Activated CD4-positive, alpha-beta T cell treated with anti-CD3 and anti-CD28 coated beads, Interleukin-2, amount 10 ng/mL, durations not matched to agents 24 days and 14 days (primary cell): Measurements from ENCODE around the gene LYPD3. TPM values are rescaled to one million over a fixed set of nuclear protein-coding genes. Genes with fewer than 3 reads are reported as not detected.

Source experiments
- DNase-seq: peaks from one replicate; pipeline ENCODE4 v3.0.0; 2022
- H3K27ac Mint-ChIP-seq: one replicate; pipeline ENCODE4 v1.8.0; 2022; ENCODE audit warnings: mild to moderate bottlenecking, mixed read lengths
- H3K27me3 Mint-ChIP-seq: one replicate; pipeline ENCODE4 v1.8.0; 2022; ENCODE audit warnings: mixed read lengths
- H3K36me3 Mint-ChIP-seq: one replicate; pipeline ENCODE4 v1.8.0; 2022; ENCODE audit warnings: low read depth, mild to moderate bottlenecking, mixed read lengths
- H3K4me1 Mint-ChIP-seq: one replicate; pipeline ENCODE4 v1.8.0; 2021; ENCODE audit warnings: mixed read lengths
- H3K4me3 Mint-ChIP-seq: one replicate; pipeline ENCODE4 v1.8.0; 2022; ENCODE audit warnings: mild to moderate bottlenecking, moderate library complexity, mixed read lengths
- H3K9me3 Mint-ChIP-seq: one replicate; pipeline ENCODE4 v1.8.0; 2021; ENCODE audit warnings: mixed read lengths
- intact Hi-C: fragments of 100-400 bp; cut with micrococcal nuclease; formaldehyde crosslinking; loops from one replicate; pipeline ENCODE4 v1.15.1; 2023
- total RNA-seq: library from RNA; stranded (reverse); gene quantifications from 2 replicates; pipeline ENCODE4 v1.2.3, GENCODE V29; 2022

The LYPD3 gene
- total RNA-seq, 1 donor from 2014 or later, result 3.6 TPM

DNA sequence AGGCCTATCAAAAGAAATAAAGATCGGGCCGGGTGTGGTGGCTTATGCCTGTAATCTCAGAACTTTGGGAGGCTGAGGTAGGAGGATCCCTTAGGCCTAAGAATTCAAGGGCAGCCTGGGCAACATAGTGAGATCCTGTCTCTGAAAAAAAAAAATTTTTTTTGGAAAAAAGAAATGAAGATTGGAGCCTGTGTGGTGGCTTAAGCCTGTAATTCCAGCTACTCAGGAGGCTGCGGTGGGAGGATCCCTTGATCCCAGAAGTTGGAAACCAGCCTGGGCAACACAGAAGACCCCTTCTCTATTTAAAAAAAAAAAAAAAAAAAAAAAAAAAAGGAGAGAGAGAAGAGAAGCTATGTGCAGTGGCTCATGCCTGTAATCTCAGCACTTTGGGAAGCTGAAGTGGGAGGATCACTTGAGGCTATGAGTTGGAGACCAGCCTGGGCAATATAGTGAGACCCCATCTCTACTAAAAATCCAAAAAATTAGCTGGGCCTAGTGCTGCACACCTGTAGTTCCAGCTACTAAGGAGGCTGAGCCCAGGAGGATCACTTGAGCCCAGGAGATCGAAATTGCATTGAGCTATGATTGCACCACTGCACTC lies 14.7 kb upstream of the LYPD3 start:
- H3K4me1 Mint-ChIP-seq, result peaks cover 6% of the 10 kb centered on the region
- no peak for DNase-seq
- intact Hi-C loops, result no loop called here
- peaks cover 12% of the 10 kb centered on the region for H3K36me3 Mint-ChIP-seq
- no peaks in the 10 kb centered on the region for H3K27me3 Mint-ChIP-seq
- H3K27ac Mint-ChIP-seq, result no peak overlapping the region
- no peaks in the 10 kb centered on the region for H3K9me3 Mint-ChIP-seq
- H3K4me3 Mint-ChIP-seq, result no peak overlapping the region

DNA sequence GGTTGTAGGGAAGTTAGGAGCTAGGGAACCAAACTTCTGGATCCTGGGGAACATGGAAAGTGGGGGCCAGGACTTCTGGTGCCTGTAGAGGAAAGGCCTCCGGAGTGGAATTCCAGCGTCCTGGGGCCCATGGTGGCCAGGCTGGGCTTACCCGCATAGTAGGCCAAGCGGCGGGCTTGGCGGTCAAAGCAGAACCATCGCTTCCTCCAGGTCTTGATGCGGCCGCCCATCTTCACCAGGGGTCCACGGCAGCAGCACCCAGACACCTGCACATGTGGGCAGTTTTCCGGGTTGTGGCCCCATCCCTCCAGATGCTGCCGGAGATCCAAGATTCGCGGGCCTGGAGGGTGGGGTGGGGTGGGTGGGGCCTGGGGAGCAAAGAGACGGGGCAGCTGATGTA lies 13.8 kb upstream of the LYPD3 start:
- H3K4me3 Mint-ChIP-seq, result no peak overlapping the region
- no peak for DNase-seq
- peaks cover 12% of the 10 kb centered on the region for H3K36me3 Mint-ChIP-seq
- intact Hi-C loops, result no loop called here
- no peak overlapping the region for H3K27ac Mint-ChIP-seq
- no peaks in the 10 kb centered on the region for H3K9me3 Mint-ChIP-seq
- no peaks in the 10 kb centered on the region for H3K27me3 Mint-ChIP-seq
- H3K4me1 Mint-ChIP-seq, result peaks cover 7% of the 10 kb centered on the region

DNA sequence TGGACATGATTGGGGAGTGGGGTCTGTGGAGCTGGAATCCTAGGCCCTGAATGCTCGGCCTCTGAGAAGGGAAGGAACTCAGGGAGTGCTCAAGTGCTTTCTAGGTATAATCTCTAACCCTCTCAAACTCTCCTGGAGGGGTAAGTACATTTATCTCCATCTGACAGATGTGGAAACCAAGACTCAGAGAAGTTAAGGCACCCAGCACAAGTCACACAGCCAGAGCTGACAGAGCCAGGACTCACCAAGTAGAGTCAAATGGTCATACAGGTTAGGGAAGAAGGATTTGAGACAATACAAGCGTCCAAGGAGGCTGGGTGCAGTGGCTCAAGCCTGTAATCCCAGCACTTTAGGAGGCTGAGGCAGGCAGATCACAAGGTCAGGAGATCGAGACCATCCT lies 12.9 kb upstream of the LYPD3 start:
- no peak overlapping the region for H3K27ac Mint-ChIP-seq
- intact Hi-C loops, result no loop called here

DNA sequence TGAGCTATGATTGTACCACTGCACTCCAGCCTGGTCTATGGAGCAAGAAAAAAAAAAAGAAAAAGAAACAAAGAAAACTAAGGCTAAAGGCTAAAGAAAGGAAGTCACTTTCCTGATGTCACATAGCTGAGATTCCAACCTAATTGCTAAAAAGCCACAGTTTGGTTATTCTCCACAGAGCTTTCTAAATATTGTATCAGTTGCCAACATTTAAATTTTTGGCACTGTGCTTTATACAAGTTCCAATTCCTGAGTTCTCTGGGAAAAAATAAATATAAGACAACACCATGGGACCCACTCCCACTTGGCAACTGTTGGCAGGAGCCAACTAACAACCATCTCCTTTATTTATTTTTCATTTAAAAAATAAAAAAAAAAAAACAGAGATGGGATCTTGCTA lies 11.2 kb upstream of the LYPD3 start:
- H3K4me3 Mint-ChIP-seq, result no peak overlapping the region
- H3K36me3 Mint-ChIP-seq, result peaks cover 15% of the 10 kb centered on the region
- no peaks in the 10 kb centered on the region for H3K27me3 Mint-ChIP-seq
- H3K4me1 Mint-ChIP-seq, result peaks cover 8% of the 10 kb centered on the region
- no peaks in the 10 kb centered on the region for H3K9me3 Mint-ChIP-seq
- no peak for DNase-seq
- no peak overlapping the region for H3K27ac Mint-ChIP-seq
- intact Hi-C loops, result no loop called here

More for the DNA sequence above, 12.9 kb upstream of the LYPD3 start:
- no peak for DNase-seq
- Mint-ChIP-seq H3K27me3 (no peaks in the 10 kb centered on the region), H3K36me3 (peaks cover 15% of the 10 kb centered on the region), H3K9me3 (no peaks in the 10 kb centered on the region), H3K4me3 (no peak overlapping the region), H3K4me1 (peaks cover 8% of the 10 kb centered on the region)

DNA sequence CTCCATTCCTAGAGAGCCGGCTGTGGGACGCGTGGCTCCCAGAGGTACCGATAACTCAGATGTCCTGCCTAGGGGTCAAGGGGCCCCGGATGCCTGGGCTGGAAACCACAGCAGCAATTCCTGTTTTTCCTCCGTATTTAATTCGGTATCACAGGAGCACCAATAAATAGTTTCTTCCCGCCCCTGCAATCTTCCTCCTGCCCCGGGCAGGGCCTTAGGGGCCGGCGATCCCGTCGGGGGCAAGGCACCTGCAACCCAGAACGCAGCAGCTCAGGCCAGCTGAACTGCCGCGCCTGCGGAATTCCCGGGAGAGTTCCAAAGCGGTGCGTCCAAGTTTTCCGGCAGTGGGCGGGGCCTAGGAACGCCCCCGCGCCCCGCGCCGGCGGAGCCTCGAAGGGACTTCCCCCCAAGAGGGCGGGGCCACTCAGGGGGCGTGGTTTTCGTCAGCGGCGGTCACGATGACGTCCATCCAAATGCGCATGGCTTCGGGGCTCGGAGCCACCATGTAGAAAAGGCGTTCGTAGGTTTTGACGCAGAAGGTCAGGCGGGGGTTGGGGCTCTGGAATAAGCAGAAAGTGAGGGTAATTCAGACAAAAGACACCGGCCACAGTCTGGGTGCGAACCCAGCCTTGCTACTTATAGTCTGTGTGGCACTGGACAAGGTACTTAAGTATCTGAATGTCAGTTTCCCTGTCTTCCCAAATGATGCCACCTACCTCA lies 9.7 kb upstream of the LYPD3 start:
- Mint-ChIP-seq H3K27me3 (no peaks in the 10 kb centered on the region), H3K4me1 (peaks cover 13% of the 10 kb centered on the region), H3K4me3 (peak overlapping the region; percentile 71), H3K36me3 (peaks cover 15% of the 10 kb centered on the region), H3K27ac (peak overlapping the region; percentile 73), H3K9me3 (no peaks in the 10 kb centered on the region)
- DNase-seq, result peak; percentile 99
- intact Hi-C loops, result loop anchor here (1.0 to 2.0 kb wide), 2 partner anchors 11 to 28 kb away; no protein-coding TSS in a partner anchor

DNA sequence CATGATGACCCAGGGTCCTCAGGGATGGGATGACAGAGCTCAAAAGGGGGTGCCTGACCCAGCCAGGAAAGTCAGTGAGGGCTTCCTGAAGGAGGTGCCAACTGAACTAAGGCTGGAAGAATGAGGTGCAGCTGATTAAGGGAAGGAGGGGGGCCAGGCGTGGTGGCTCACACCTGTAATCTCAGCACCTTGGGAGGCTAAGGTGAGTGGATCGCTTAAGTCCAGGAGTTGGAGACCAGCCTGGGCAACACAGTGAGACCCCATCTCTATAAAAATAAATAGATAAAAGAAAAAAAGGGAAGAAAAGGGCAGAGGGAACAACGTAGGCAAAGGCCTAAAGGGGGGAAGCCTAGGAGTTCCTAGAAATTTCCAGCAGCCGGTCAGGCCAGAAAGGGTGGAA lies 9.1 kb upstream of the LYPD3 start:
- intact Hi-C loops, result loop anchor here (2.0 kb wide), 1 partner anchor 28 kb away; no protein-coding TSS in a partner anchor
- Mint-ChIP-seq H3K27me3 (no peaks in the 10 kb centered on the region), H3K4me3 (peak overlapping the region; percentile 11), H3K4me1 (peaks cover 16% of the 10 kb centered on the region), H3K9me3 (no peaks in the 10 kb centered on the region), H3K36me3 (peaks cover 15% of the 10 kb centered on the region), H3K27ac (no peak overlapping the region)
- no peak for DNase-seq

DNA sequence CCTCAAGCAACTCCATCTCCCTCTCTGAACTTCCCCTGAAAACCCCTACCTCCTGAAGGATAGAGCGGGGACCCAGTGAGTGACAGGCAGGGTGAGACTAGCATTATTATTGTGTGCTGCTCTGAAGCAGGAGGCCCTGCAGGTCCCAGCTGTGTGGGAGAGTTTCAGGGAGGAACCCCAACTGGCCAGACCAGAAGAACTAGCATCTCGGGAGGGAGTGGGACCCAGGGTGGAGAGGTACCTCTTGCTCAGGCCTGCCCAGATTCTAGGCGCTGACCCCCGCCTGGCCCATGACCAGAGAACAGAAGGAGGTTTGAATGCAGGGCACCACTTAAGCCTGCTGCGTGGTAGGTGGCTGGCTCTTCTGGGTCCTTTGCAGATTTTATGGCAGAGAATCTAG lies 5.7 kb upstream of the LYPD3 start:
- Mint-ChIP-seq H3K27me3 (no peaks in the 10 kb centered on the region), H3K9me3 (no peaks in the 10 kb centered on the region), H3K4me3 (no peak overlapping the region), H3K4me1 (peaks cover 38% of the 10 kb centered on the region), H3K27ac (no peak overlapping the region), H3K36me3 (peaks cover 6% of the 10 kb centered on the region)
- intact Hi-C loops, result no loop called here
- DNase-seq, result no peak

DNA sequence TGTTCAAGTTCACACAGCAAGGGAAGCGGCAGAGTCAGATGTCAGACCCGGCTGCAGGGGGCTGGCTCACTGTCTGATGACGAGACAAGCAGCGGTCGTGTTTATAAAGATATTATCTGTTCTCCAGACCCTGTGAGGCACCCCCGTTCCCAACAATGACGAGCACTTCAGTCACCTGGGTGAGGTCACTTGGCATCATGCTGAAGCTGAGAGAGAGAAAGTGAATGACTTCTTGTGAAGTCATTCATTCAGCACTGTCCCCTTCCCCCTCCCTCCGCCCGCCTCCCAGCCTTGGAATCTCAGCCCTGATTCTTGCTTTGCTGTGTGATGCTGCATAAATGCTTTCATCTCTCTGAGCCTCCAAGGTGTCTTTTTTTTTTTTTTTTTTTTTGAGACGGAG lies 4.9 kb upstream of the LYPD3 start:
- peaks cover 38% of the 10 kb centered on the region for H3K4me1 Mint-ChIP-seq
- H3K36me3 Mint-ChIP-seq, result peaks cover 3% of the 10 kb centered on the region
- intact Hi-C loops, result no loop called here
- no peak overlapping the region for H3K27ac Mint-ChIP-seq
- H3K27me3 Mint-ChIP-seq, result no peaks in the 10 kb centered on the region
- no peaks in the 10 kb centered on the region for H3K9me3 Mint-ChIP-seq
- DNase-seq, result peak; percentile 70
- H3K4me3 Mint-ChIP-seq, result no peak overlapping the region

DNA sequence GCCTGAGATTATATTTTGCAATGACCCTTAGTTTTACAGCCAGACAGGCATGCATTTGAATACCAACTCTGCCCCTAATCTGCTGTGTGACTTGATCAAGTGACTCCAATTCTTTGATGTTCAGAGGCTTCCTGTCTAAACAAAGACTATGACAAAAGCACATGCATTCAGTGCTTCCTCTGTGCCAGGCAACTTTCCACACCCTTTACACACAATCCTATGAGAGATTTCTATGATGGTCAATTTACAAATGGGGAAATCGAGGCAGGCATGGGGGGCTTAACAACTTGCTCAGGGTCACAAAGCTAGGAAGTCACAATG lies 3.7 kb upstream of the LYPD3 start:
- DNase-seq, result peak; percentile 74
- peak overlapping the region; percentile 13 for H3K27ac Mint-ChIP-seq
- H3K36me3 Mint-ChIP-seq, result peaks cover 3% of the 10 kb centered on the region
- H3K27me3 Mint-ChIP-seq, result no peaks in the 10 kb centered on the region
- H3K9me3 Mint-ChIP-seq, result no peaks in the 10 kb centered on the region
- intact Hi-C loops, result loop anchor here (10.0 kb wide), 1 partner anchor 286 kb away; the partner anchor contains the start of gene SMG9
- no peak overlapping the region for H3K4me3 Mint-ChIP-seq
- peaks cover 40% of the 10 kb centered on the region for H3K4me1 Mint-ChIP-seq

DNA sequence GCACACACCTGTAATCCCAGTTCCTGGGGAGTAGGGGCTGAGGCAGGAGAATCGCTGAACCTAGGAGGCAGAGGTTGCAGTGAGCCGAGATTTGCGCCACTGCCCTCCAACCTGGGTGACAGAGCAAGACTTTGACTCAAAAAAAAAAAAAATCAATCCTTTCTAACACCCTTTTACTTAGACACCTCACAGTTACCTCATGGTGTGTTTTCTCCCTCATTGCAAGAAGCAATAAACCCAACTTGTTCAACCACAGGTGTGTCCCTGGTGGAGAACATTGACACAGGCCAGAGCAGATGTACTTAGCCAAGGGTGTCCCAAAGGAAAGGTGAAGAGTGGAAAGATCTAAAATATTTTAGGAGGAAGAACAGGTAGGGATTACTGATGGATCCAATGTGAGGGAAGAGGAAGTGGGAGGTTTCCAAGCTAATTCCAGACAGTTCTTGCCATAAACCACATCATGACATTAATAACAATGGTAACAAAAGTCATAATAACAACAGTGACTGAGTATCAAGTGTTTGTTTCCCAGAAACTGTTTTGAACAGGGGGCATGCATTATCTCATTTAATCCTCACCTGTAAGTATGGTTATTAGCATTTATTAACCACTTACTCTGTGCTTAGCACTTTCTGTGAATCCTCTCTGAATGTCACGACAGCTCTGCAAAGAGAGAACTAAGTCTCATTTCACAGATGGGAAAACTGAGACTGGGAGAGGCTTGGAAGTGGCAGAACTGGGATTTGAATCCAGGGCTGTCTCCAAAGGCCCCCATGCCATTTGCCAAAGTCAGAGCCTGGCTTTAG lies 3.1 kb upstream of the LYPD3 start:
- Mint-ChIP-seq H3K27me3 (no peaks in the 10 kb centered on the region), H3K4me1 (peaks cover 41% of the 10 kb centered on the region), H3K36me3 (peaks cover 2% of the 10 kb centered on the region), H3K27ac (peak overlapping the region; percentile 48), H3K9me3 (no peaks in the 10 kb centered on the region), H3K4me3 (no peak overlapping the region)
- intact Hi-C loops, result loop anchor here (10.0 kb wide), 1 partner anchor 286 kb away; the partner anchor contains the start of gene SMG9
- DNase-seq, result no peak

DNA sequence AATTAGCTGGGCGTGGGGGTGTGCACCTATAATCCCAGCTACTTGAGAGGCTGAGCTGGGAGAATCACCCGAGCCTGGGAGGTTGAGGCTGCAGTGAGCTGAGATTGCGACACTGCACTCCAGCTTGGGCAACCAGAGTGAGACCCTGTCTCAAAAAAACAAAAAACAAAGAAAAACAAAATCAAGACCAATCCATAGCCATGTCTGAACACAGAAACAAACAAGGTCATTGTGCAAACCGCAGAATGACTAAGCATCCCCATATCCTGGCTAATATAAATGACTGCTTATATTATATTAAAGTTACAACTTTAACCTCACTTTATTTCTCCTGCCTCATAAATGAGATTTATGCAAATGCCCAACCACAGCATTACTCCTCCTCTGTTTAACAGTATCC lies 2.3 kb upstream of the LYPD3 start:
- H3K36me3 Mint-ChIP-seq, result no peaks in the 10 kb centered on the region
- DNase-seq, result no peak
- peaks cover 42% of the 10 kb centered on the region for H3K4me1 Mint-ChIP-seq
- no peaks in the 10 kb centered on the region for H3K27me3 Mint-ChIP-seq
- H3K9me3 Mint-ChIP-seq, result no peaks in the 10 kb centered on the region
- no peak overlapping the region for H3K4me3 Mint-ChIP-seq
- H3K27ac Mint-ChIP-seq, result peak overlapping the region; percentile 1
- intact Hi-C loops, result loop anchor here (10.0 kb wide), 1 partner anchor 287 kb away; the partner anchor contains the start of gene SMG9

DNA sequence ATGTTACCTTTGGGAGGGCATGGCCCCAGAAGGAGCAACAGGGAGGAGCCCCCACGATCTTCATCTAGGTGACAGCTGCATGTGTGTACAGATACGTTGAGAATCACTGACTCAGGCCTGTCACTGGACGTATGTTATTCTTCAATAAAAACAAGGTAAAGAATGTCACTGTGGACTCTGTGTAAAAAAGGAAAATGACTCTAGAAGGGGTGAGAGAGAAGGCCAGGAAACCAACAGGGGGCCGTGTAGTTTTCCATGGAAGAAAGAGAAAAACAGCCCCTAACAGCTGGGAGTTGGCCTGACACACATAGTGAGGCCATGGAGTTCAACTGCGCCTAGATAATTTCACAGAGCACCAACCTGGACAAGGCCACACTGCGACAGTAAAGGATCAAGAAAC lies 1.9 kb upstream of the LYPD3 start:
- intact Hi-C loops, result loop anchor here (10.0 kb wide), 1 partner anchor 288 kb away; the partner anchor contains the start of gene SMG9
- H3K9me3 Mint-ChIP-seq, result no peaks in the 10 kb centered on the region
- no peak overlapping the region for H3K4me3 Mint-ChIP-seq
- no peaks in the 10 kb centered on the region for H3K36me3 Mint-ChIP-seq
- no peak for DNase-seq
- H3K4me1 Mint-ChIP-seq, result peaks cover 43% of the 10 kb centered on the region
- H3K27me3 Mint-ChIP-seq, result no peaks in the 10 kb centered on the region
- H3K27ac Mint-ChIP-seq, result no peak overlapping the region

DNA sequence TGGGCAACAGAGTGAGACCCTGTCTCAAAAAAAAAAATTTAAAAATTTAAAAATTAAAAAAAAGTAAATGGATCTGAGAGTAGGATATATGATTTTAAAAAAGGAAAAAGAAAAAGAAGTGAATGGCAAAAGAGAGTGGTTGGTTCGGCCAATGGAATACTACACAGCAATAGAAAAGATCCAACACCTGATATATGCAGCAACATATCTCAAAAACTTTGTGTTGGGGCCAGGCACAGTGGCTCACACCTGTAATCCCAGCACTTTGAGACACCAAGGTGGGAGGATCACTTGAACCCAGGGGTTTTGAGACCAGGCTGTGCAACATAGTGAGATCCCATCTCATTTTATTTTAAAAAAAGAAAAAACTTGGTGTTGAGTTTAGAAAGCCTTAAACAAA lies 1.4 kb upstream of the LYPD3 start:
- Mint-ChIP-seq H3K27ac (no peak overlapping the region), H3K27me3 (no peaks in the 10 kb centered on the region), H3K9me3 (no peaks in the 10 kb centered on the region), H3K36me3 (no peaks in the 10 kb centered on the region), H3K4me3 (no peak overlapping the region), H3K4me1 (peaks cover 48% of the 10 kb centered on the region)
- no peak for DNase-seq
- intact Hi-C loops, result loop anchor here (10.0 kb wide), 1 partner anchor 288 kb away; the partner anchor contains the start of gene SMG9
